Measurements from ENCODE around the gene SELENON. TPM values are rescaled to one million over a fixed set of nuclear protein-coding genes. Genes with fewer than 3 reads are reported as not detected.

SELENON gene
- total and polyA plus RNA-seq, 10 donors = 9.7 to 80.9 (median 56.7) TPM

- intact Hi-C loops (cut with DNase I; ENCODE audit: low total_unique reads) = no loop called here
- DNase-seq = no peak
- peaks cover 0 to 67% (median 10%) of the 10 kb centered on the region in 6 donors for H3K36me3 ChIP-seq
- no peaks in the 10 kb centered on the region for H3K9me3 ChIP-seq
- peaks cover 0 to 4% (median 0%) of the 10 kb centered on the region in 6 donors for H3K4me1 ChIP-seq
- no peak overlapping the region for H3K27ac ChIP-seq
- no peaks in the 10 kb centered on the region for H3K27me3 ChIP-seq (replicated peaks in 1 of 7)
- 79 to 87% (median 82%) methylated on average over 11 of the region's 11 CpGs for WGBS, 5 donors
- TF ChIP-seq, protein P1, sequence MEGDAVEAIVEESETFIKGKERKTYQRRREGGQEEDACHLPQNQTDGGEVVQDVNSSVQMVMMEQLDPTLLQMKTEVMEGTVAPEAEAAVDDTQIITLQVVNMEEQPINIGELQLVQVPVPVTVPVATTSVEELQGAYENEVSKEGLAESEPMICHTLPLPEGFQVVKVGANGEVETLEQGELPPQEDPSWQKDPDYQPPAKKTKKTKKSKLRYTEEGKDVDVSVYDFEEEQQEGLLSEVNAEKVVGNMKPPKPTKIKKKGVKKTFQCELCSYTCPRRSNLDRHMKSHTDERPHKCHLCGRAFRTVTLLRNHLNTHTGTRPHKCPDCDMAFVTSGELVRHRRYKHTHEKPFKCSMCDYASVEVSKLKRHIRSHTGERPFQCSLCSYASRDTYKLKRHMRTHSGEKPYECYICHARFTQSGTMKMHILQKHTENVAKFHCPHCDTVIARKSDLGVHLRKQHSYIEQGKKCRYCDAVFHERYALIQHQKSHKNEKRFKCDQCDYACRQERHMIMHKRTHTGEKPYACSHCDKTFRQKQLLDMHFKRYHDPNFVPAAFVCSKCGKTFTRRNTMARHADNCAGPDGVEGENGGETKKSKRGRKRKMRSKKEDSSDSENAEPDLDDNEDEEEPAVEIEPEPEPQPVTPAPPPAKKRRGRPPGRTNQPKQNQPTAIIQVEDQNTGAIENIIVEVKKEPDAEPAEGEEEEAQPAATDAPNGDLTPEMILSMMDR (IDR thresholded peaks at IDR 0.05 in 8 of 11, conservative IDR thresholded peaks at IDR 0.05 in 3 of 11) = no peak
- TF ChIP-seq POLR2AphosphoS5 (IDR thresholded peaks at IDR 0.05) = no peak
- no peak for TF ChIP-seq POLR2A (IDR thresholded peaks at IDR 0.05)
- no peak overlapping the region for H3K4me3 ChIP-seq
These were observed 12.9 kb upstream of the SELENON start for GRCh38 chr1:25786887-25787759.

GRCh38 chr1:25787760-25788166 lies 12.2 kb upstream of the SELENON start:
- Histone ChIP-seq H3K4me1 (peaks cover 0 to 4% (median 0%) of the 10 kb centered on the region in 6 donors), H3K27ac (no peak overlapping the region), H3K36me3 (peaks cover 0 to 60% (median 10%) of the 10 kb centered on the region in 6 donors), H3K27me3 (replicated peaks in 1 of 7) (no peaks in the 10 kb centered on the region), H3K9me3 (no peaks in the 10 kb centered on the region), H3K4me3 (no peak overlapping the region)
- TF ChIP-seq, protein P1 (IDR thresholded peaks at IDR 0.05 in 8 of 11, conservative IDR thresholded peaks at IDR 0.05 in 3 of 11) = no peak
- TF ChIP-seq POLR2AphosphoS5 (IDR thresholded peaks at IDR 0.05) (no peak), POLR2A (IDR thresholded peaks at IDR 0.05) (no peak)
- no peak for DNase-seq
- WGBS, 5 donors = 83 to 95% (median 88%) methylated on average over 5 of the region's 5 CpGs
- intact Hi-C loops (cut with DNase I; ENCODE audit: low total_unique reads) = no loop called here

GRCh38 chr1:25790472-25790871 lies 9.5 kb upstream of the SELENON start:
- 87 to 89% (median 87%) methylated on average over 6 of the region's 6 CpGs for WGBS, 5 donors
- H3K27ac ChIP-seq = no peak overlapping the region
- H3K9me3 ChIP-seq = no peaks in the 10 kb centered on the region
- DNase-seq = no peak
- peaks cover 0 to 33% (median 6%) of the 10 kb centered on the region in 6 donors for H3K36me3 ChIP-seq
- TF ChIP-seq POLR2AphosphoS5 (IDR thresholded peaks at IDR 0.05) = no peak
- TF ChIP-seq POLR2A (IDR thresholded peaks at IDR 0.05) = no peak
- TF ChIP-seq, protein P1 (IDR thresholded peaks at IDR 0.05 in 8 of 11, conservative IDR thresholded peaks at IDR 0.05 in 3 of 11) = no peak
- H3K4me1 ChIP-seq = peaks cover 0 to 2% (median 0%) of the 10 kb centered on the region in 6 donors
- H3K4me3 ChIP-seq = no peak overlapping the region
- H3K27me3 ChIP-seq (replicated peaks in 1 of 7) = no peaks in the 10 kb centered on the region
- intact Hi-C loops (cut with DNase I; ENCODE audit: low total_unique reads) = no loop called here

GRCh38 chr1:25792115-25792514 lies 7.9 kb upstream of the SELENON start:
- TF ChIP-seq POLR2AphosphoS5 (IDR thresholded peaks at IDR 0.05) (no peak), POLR2A (IDR thresholded peaks at IDR 0.05) (no peak)
- TF ChIP-seq, protein P1 (IDR thresholded peaks at IDR 0.05 in 8 of 11, conservative IDR thresholded peaks at IDR 0.05 in 3 of 11) = no peak
- Histone ChIP-seq H3K9me3 (no peaks in the 10 kb centered on the region), H3K27ac (no peak overlapping the region), H3K27me3 (replicated peaks in 1 of 7) (no peaks in the 10 kb centered on the region), H3K36me3 (peaks cover 0 to 21% (median under 1%) of the 10 kb centered on the region in 6 donors), H3K4me3 (no peak overlapping the region), H3K4me1 (peaks cover 5 to 18% (median 10%) of the 10 kb centered on the region in 6 donors)
- WGBS, 5 donors = 63 to 70% (median 69%) methylated on average over 4 of the region's 4 CpGs
- intact Hi-C loops (cut with DNase I; ENCODE audit: low total_unique reads) = no loop called here
- DNase-seq = no peak
